A673 (cell line): Measurements from ENCODE around the gene SDF4. TPM values are rescaled to one million over a fixed set of nuclear protein-coding genes. Genes with fewer than 3 reads are reported as not detected.

Experiments used
- BruUV-seq: library from RNA; stranded (reverse); fragments of 400-500 nt; replicated peaks from 2 replicates; lab custom pipeline; 2021; lab: Mats Ljungman, UMichigan
- CTCF ChIA-PET: fragments of 300-600 bp; sonication (Branson Sonifier 250); formaldehyde crosslinking; loops from one replicate; lab custom pipeline; 2022; ENCODE audit warnings: antibody characterized with exemption; lab: Charles Lee
- POLR2A ChIA-PET: fragments of 300-600 bp; sonication (Branson Sonifier 250); formaldehyde crosslinking; loops from one replicate; lab custom pipeline; 2022; ENCODE audit warnings: antibody characterized with exemption; ENCODE audit not compliant: low non-redundant PET; lab: Charles Lee
- DNase-seq: peaks from one replicate; pipeline ENCODE4 v3.0.0-alpha.2; 2015; ENCODE audit warnings: low spot score
- H3K27ac ChIP-seq: fragments of 200-600 bp; sonication (generic); 2 replicates; pipeline ENCODE4 v1.5.1; 2016; ENCODE audit warnings: mixed run types, low read depth, mild to moderate bottlenecking, mixed read lengths, antibody characterized with exemption, low read length; ENCODE audit not compliant: poor library complexity, severe bottlenecking
- H3K27me3 ChIP-seq: fragments of 200-600 bp; sonication (generic); replicated peaks from 2 replicates; pipeline ENCODE4 v1.6.1; 2017; ENCODE audit warnings: mixed run types, low read depth, mild to moderate bottlenecking, mixed read lengths, antibody characterized with exemption, low read length; ENCODE audit not compliant: insufficient read depth, poor library complexity
- H3K36me3 ChIP-seq: fragments of 200-600 bp; sonication (generic); 2 replicates; pipeline ENCODE4 v1.6.1; 2016; ENCODE audit warnings: mixed run types, mild to moderate bottlenecking, mixed read lengths, antibody characterized with exemption, low read length; ENCODE audit not compliant: insufficient read depth, poor library complexity, severe bottlenecking
- H3K4me1 ChIP-seq: fragments of 200-600 bp; sonication (generic); 2 replicates; pipeline ENCODE4 v1.6.1; 2017; ENCODE audit warnings: mixed run types, mild to moderate bottlenecking, mixed read lengths, antibody characterized with exemption, low read length; ENCODE audit not compliant: insufficient read depth, poor library complexity, severe bottlenecking
- H3K4me3 ChIP-seq: fragments of 200-600 bp; sonication (generic); 2 replicates; pipeline ENCODE4 v1.5.1; 2016; ENCODE audit warnings: low read depth, mixed run types, mild to moderate bottlenecking, mixed read lengths, low read length; ENCODE audit not compliant: poor library complexity, severe bottlenecking
- H3K9me3 ChIP-seq: fragments of 200-600 bp; sonication (generic); 2 replicates; pipeline ENCODE4 v1.6.1; 2016; ENCODE audit warnings: mixed run types, low read depth, mild to moderate bottlenecking, mixed read lengths, antibody characterized with exemption, low read length; ENCODE audit not compliant: poor library complexity, severe bottlenecking
- CTCF ChIP-seq: fragments of 300-800, 200-600 bp; sonication (generic); conservative IDR thresholded peaks from 2 replicates; pipeline ENCODE4 v1.5.1; 2017; ENCODE audit warnings: low read depth, mild to moderate bottlenecking, antibody characterized with exemption, low read length, moderate library complexity, mixed read lengths
- EZH2 ChIP-seq: fragments of 200-600 bp; sonication (generic); IDR thresholded peaks from 2 replicates; pipeline ENCODE4 v1.6.1; 2017; ENCODE audit warnings: borderline replicate concordance, low read depth, mild to moderate bottlenecking, mixed read lengths, antibody characterized with exemption, low read length; ENCODE audit not compliant: poor library complexity, severe bottlenecking
- intact Hi-C: fragments of 100-400 bp; cut with micrococcal nuclease; formaldehyde crosslinking; loops from one replicate; pipeline ENCODE4 v1.10.0; 2022; ENCODE audit not compliant: unreplicated experiment
- total RNA-seq: library from RNA; stranded (reverse); gene quantifications from 2 replicates; pipeline ENCODE4 v1.2.3, GENCODE V29; 2021

The SDF4 gene
- total RNA-seq, 1 experiment from 2014 or later, result 133 TPM

- ChIA-PET POLR2A (no interaction called here), CTCF (no interaction called here)
- no peaks in the 10 kb centered on the region for H3K9me3 ChIP-seq
- H3K27me3 ChIP-seq, result no peaks in the 10 kb centered on the region
- H3K4me1 ChIP-seq, result no peaks in the 10 kb centered on the region
- BruUV-seq, result no TSS peak
- no peak overlapping the region for H3K27ac ChIP-seq
- intact Hi-C loops, result no loop called here
- H3K4me3 ChIP-seq, result no peak overlapping the region
- no peak for DNase-seq
- TF ChIP-seq EZH2 (no peak), CTCF (no peak)
- H3K36me3 ChIP-seq, result peaks cover 8% of the 10 kb centered on the region
These were observed 7.4 kb upstream of the SDF4 start for GRCh38 chr1:1239227-1239613.

GRCh38 chr1:1238702-1239178 lies 6.9 kb upstream of the SDF4 start:
- Histone ChIP-seq H3K27ac (no peak overlapping the region), H3K4me3 (no peak overlapping the region), H3K9me3 (no peaks in the 10 kb centered on the region), H3K4me1 (peaks cover 3% of the 10 kb centered on the region), H3K27me3 (no peaks in the 10 kb centered on the region), H3K36me3 (peaks cover 13% of the 10 kb centered on the region)
- no TSS peak for BruUV-seq
- ChIA-PET POLR2A (no interaction called here), CTCF (no interaction called here)
- DNase-seq, result no peak
- TF ChIP-seq CTCF (no peak), EZH2 (no peak)
- intact Hi-C loops, result no loop called here

- intact Hi-C loops, result no loop called here
- Histone ChIP-seq H3K36me3 (peaks cover 17% of the 10 kb centered on the region), H3K4me3 (no peak overlapping the region), H3K4me1 (peaks cover 10% of the 10 kb centered on the region), H3K9me3 (no peaks in the 10 kb centered on the region), H3K27ac (no peak overlapping the region), H3K27me3 (no peaks in the 10 kb centered on the region)
- DNase-seq, result no peak
- TF ChIP-seq EZH2 (no peak), CTCF (no peak)
- POLR2A ChIA-PET, result no interaction called here
- CTCF ChIA-PET, result no interaction called here
- no TSS peak for BruUV-seq
These were observed 6.3 kb upstream of the SDF4 start for GRCh38 chr1:1237874-1238701.
